Endodermal cell (in vitro differentiated cells): ENCODE measurements around the gene PHLPP1. TPM values are rescaled to one million over a fixed set of nuclear protein-coding genes. Genes with fewer than 3 reads are reported as not detected.

Experiments used
- DNase-seq: peaks from one replicate; pipeline ENCODE4 v3.0.0-alpha.2; 2017
- H3K27ac ChIP-seq: 2 replicates; pipeline ENCODE4 v1.5.1; 2013; ENCODE audit warnings: mild to moderate bottlenecking, low read depth, low read length, moderate library complexity
- H3K27me3 ChIP-seq: 2 replicates; pipeline ENCODE4 v1.6.1; 2013; ENCODE audit warnings: mild to moderate bottlenecking, low read length, moderate library complexity; ENCODE audit not compliant: insufficient read depth, control insufficient read depth, poor library complexity, severe bottlenecking
- H3K36me3 ChIP-seq: 2 replicates; pipeline ENCODE4 v1.7.0; 2013; ENCODE audit warnings: mild to moderate bottlenecking, low read length, moderate library complexity; ENCODE audit not compliant: control insufficient read depth, insufficient read depth
- H3K4me1 ChIP-seq: one replicate; pipeline ENCODE4 v1.7.0; 2013; ENCODE audit warnings: low read length; ENCODE audit not compliant: control insufficient read depth, insufficient read depth
- H3K4me3 ChIP-seq: 2 replicates; pipeline ENCODE4 v1.5.1; 2013; ENCODE audit warnings: mild to moderate bottlenecking, low read length, moderate library complexity
- H3K9ac ChIP-seq: 2 replicates; pipeline ENCODE4 v1.6.1; 2013; ENCODE audit warnings: mild to moderate bottlenecking, low read length, moderate library complexity; ENCODE audit not compliant: poor library complexity, severe bottlenecking; ENCODE audit errors: extremely low read depth
- H3K9me3 ChIP-seq: 2 replicates; pipeline ENCODE4 v1.6.1; 2013; ENCODE audit warnings: mild to moderate bottlenecking, low read length, moderate library complexity; ENCODE audit not compliant: control insufficient read depth
- H3K27ac Mint-ChIP-seq: 2 replicates; pipeline ENCODE4 v1.8.0; 2020; ENCODE audit warnings: mixed read lengths
- H3K27me3 Mint-ChIP-seq: 2 replicates; pipeline ENCODE4 v1.8.0; 2021; ENCODE audit warnings: mild to moderate bottlenecking, mixed read lengths; ENCODE audit not compliant: insufficient read depth
- H3K36me3 Mint-ChIP-seq: 2 replicates; pipeline ENCODE4 v1.8.0; 2020; ENCODE audit warnings: low read depth, mixed read lengths
- H3K4me1 Mint-ChIP-seq: 2 replicates; pipeline ENCODE4 v1.8.0; 2020; ENCODE audit warnings: mixed read lengths
- H3K4me3 Mint-ChIP-seq: 2 replicates; pipeline ENCODE4 v1.8.0; 2020; ENCODE audit warnings: mild to moderate bottlenecking, moderate library complexity, mixed read lengths
- H3K9me3 Mint-ChIP-seq: 2 replicates; pipeline ENCODE4 v1.8.0; 2020; ENCODE audit warnings: mild to moderate bottlenecking, mixed read lengths
- CTCF ChIP-seq: fragments of 200-600 bp; sonication (generic); conservative IDR thresholded peaks from 2 replicates; pipeline ENCODE4 v1.5.0; 2021; ENCODE audit warnings: antibody characterized with exemption, mild to moderate bottlenecking
- WGBS, 2 experiments: methylation state at CpG; one replicate each; pipeline versions ENCODE4 v1.1.5 to v1.1.7; 2013; ENCODE audit warnings: missing lambda C conversion rate in 2 of 2, mixed read lengths in 1 of 2; ENCODE audit not compliant: insufficient coverage in 1 of 2, insufficient read length in 1 of 2; 5-methylcytosine and 5-hydroxymethylcytosine counted together
- total RNA-seq, 2 donors: library from RNA; stranded (reverse); fragmentation: NEBNext Ultra II Directional in 1 of 2; extraction: Animal tissue kit (Norgen Biotek cat#: 25700) in 1 of 2; gene quantifications; 2 replicates in 1 of 2; 3 replicates in 1 of 2; pipeline ENCODE4 v1.2.1, GENCODE V29; 2021

The PHLPP1 gene
- total RNA-seq, 2 donors from 2014 or later, result 19.8 to 28.1 TPM

- H3K4me3 Mint-ChIP-seq, result no peak overlapping the region
- no peak for TF ChIP-seq CTCF
Observed at GRCh38 chr18:62856294-62856693, 141.0 kb downstream of the PHLPP1 start.

GRCh38 chr18:62857263-62857976, 142.1 kb downstream of the PHLPP1 start:
- DNase-seq, result no peak
- no peak overlapping the region for H3K27ac ChIP-seq
- H3K36me3 Mint-ChIP-seq, result peaks cover 8% of the 10 kb centered on the region
- no peaks in the 10 kb centered on the region for H3K9me3 ChIP-seq
- 69 to 91% methylated on average over 1 to 2 of the region's 2 CpGs for WGBS, 2 experiments
- no peaks in the 10 kb centered on the region for H3K27me3 Mint-ChIP-seq
- no peak overlapping the region for H3K9ac ChIP-seq
- no peaks in the 10 kb centered on the region for H3K27me3 ChIP-seq
- H3K4me1 Mint-ChIP-seq, result peaks cover 13% of the 10 kb centered on the region
- H3K4me3 Mint-ChIP-seq, result no peak overlapping the region
- TF ChIP-seq CTCF, result no peak
- no peaks in the 10 kb centered on the region for H3K36me3 ChIP-seq
- H3K4me1 ChIP-seq, result no peaks in the 10 kb centered on the region
- H3K4me3 ChIP-seq, result no peak overlapping the region
- no peaks in the 10 kb centered on the region for H3K9me3 Mint-ChIP-seq
- no peak overlapping the region for H3K27ac Mint-ChIP-seq

More at GRCh38 chr18:62856294-62856693, 141.0 kb downstream of the PHLPP1 start:
- H3K9me3 ChIP-seq, result no peaks in the 10 kb centered on the region
- DNase-seq, result no peak
- peaks cover 13% of the 10 kb centered on the region for H3K4me1 Mint-ChIP-seq
- H3K9ac ChIP-seq, result no peak overlapping the region
- peak overlapping the region; percentile 26 for H3K27ac Mint-ChIP-seq
- WGBS, 2 experiments, result 87 to 91% methylated on average over 5 to 7 of the region's 7 CpGs
- H3K36me3 ChIP-seq, result no peaks in the 10 kb centered on the region
- no peak overlapping the region for H3K27ac ChIP-seq
- H3K27me3 ChIP-seq, result no peaks in the 10 kb centered on the region
- H3K36me3 Mint-ChIP-seq, result peaks cover 2% of the 10 kb centered on the region
- no peaks in the 10 kb centered on the region for H3K27me3 Mint-ChIP-seq
- no peaks in the 10 kb centered on the region for H3K4me1 ChIP-seq
- H3K4me3 ChIP-seq, result no peak overlapping the region
- no peaks in the 10 kb centered on the region for H3K9me3 Mint-ChIP-seq

- no peaks in the 10 kb centered on the region for H3K27me3 ChIP-seq
- H3K4me1 Mint-ChIP-seq, result peaks cover 13% of the 10 kb centered on the region
- H3K36me3 Mint-ChIP-seq, result peaks cover 21% of the 10 kb centered on the region
- H3K36me3 ChIP-seq, result no peaks in the 10 kb centered on the region
- no peak overlapping the region for H3K27ac Mint-ChIP-seq
- H3K9ac ChIP-seq, result no peak overlapping the region
- no peak for DNase-seq
- H3K9me3 Mint-ChIP-seq, result no peaks in the 10 kb centered on the region
- 80 to 96% methylated on average over 1 to 4 of the region's 4 CpGs for WGBS, 2 experiments
- H3K4me1 ChIP-seq, result no peaks in the 10 kb centered on the region
- no peak overlapping the region for H3K4me3 Mint-ChIP-seq
- H3K4me3 ChIP-seq, result no peak overlapping the region
- H3K27me3 Mint-ChIP-seq, result no peaks in the 10 kb centered on the region
- H3K9me3 ChIP-seq, result no peaks in the 10 kb centered on the region
- H3K27ac ChIP-seq, result no peak overlapping the region
- TF ChIP-seq CTCF, result no peak
Observed at GRCh38 chr18:62860062-62860461, 144.7 kb downstream of the PHLPP1 start.
